Stimulated activated CD4-positive, alpha-beta T cell treated with anti-CD3 and anti-CD28 coated beads, Interleukin-12 subunit alpha, Interleukin-12 subunit beta, amount 100 ng/mL, for 48 hours (primary cell): Measurements from ENCODE around the gene COLEC12.

Source experiments
- DNase-seq, 3 donors: peaks; one replicate each; pipeline ENCODE4 v3.0.0-alpha.2; 2020; ENCODE audit warnings: low read depth in 2 of 3, low spot score in 1 of 3

Gene COLEC12

GRCh38 chr18:506264-506663 lies 5.8 kb upstream of the COLEC12 start:
- no peak for DNase-seq

GRCh38 chr18:505483-506122 lies 5.1 kb upstream of the COLEC12 start:
- no peak for DNase-seq

- no peak for DNase-seq
Measured at GRCh38 chr18:501406-501714, 859 bp upstream of the COLEC12 start.

- no peak for DNase-seq
Measured at GRCh38 chr18:499776-500631, 497 bp downstream of the COLEC12 start.

- DNase-seq = no peak
Measured at GRCh38 chr18:498931-499775, 1.3 kb downstream of the COLEC12 start.

- no peak for DNase-seq
Measured at GRCh38 chr18:497688-498087, 2.8 kb downstream of the COLEC12 start.

- DNase-seq = no peak
Measured at GRCh38 chr18:495452-495851, 5.0 kb downstream of the COLEC12 start.

- DNase-seq = no peak
Measured at GRCh38 chr18:495017-495416, 5.5 kb downstream of the COLEC12 start.

GRCh38 chr18:493986-494983 lies 6.2 kb downstream of the COLEC12 start:
- DNase-seq = no peak

GRCh38 chr18:492451-492850 lies 8.1 kb downstream of the COLEC12 start:
- DNase-seq = no peak

GRCh38 chr18:490624-491023 lies 9.9 kb downstream of the COLEC12 start:
- DNase-seq = no peak

- DNase-seq = no peak
Measured at GRCh38 chr18:490024-490366, 10.5 kb downstream of the COLEC12 start.

GRCh38 chr18:489244-490023 lies 11.1 kb downstream of the COLEC12 start:
- DNase-seq = no peak

GRCh38 chr18:486929-487740 lies 13.4 kb downstream of the COLEC12 start:
- no peak for DNase-seq

GRCh38 chr18:484749-485464 lies 15.6 kb downstream of the COLEC12 start:
- no peak for DNase-seq

GRCh38 chr18:478681-479080 lies 21.8 kb downstream of the COLEC12 start:
- DNase-seq = no peak

GRCh38 chr18:477565-477964 lies 22.9 kb downstream of the COLEC12 start:
- DNase-seq = no peak

- no peak for DNase-seq
Measured at GRCh38 chr18:476251-476664, 24.2 kb downstream of the COLEC12 start.
